ENCODE results near the gene DDC.

DNA sequence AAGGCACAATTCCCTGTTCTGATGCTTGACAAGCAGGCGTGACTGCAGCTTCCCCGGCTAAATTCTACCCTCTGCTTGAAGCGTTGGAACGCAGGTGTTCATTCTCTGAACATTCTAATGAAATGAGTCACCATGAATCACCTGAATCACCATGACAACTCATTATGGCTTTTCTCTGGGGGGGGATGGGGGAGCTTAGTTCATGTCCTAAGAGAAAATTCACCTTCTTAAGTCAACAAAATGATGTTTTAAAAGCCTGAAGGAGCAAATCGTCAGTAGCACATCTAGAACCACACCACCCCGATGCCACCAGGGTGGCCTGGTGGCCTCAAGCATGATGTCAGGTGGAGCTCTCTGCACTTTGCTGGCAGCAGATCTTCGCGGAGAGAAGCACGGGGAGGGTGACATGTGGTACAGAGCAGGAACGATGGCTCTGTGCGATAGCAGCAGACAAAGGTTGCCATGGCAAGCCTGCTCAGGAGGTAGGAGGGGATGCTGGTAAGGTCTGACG, 33.7 kb downstream of the DDC start:
- TF ChIP-seq, protein P1, sequence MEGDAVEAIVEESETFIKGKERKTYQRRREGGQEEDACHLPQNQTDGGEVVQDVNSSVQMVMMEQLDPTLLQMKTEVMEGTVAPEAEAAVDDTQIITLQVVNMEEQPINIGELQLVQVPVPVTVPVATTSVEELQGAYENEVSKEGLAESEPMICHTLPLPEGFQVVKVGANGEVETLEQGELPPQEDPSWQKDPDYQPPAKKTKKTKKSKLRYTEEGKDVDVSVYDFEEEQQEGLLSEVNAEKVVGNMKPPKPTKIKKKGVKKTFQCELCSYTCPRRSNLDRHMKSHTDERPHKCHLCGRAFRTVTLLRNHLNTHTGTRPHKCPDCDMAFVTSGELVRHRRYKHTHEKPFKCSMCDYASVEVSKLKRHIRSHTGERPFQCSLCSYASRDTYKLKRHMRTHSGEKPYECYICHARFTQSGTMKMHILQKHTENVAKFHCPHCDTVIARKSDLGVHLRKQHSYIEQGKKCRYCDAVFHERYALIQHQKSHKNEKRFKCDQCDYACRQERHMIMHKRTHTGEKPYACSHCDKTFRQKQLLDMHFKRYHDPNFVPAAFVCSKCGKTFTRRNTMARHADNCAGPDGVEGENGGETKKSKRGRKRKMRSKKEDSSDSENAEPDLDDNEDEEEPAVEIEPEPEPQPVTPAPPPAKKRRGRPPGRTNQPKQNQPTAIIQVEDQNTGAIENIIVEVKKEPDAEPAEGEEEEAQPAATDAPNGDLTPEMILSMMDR (conservative IDR thresholded peaks at IDR 0.05), result no peak
- no peak for TF ChIP-seq EZH2 (IDR thresholded peaks at IDR 0.05; ENCODE audit: low read depth)

Measured in PC-9 (cell line).